ENCODE measurements around the gene STYXL1.
"Not testable (repeated sequence)": the region's sequence is repeated elsewhere in the genome, so short reads cannot be mapped to it uniquely, and the experiment has no call there.

Gene STYXL1

GRCh38 chr7:76065016-76065612 is 17.3 kb upstream of the STYXL1 start:
- no peak for DNase-seq

- DNase-seq: no peak
Observed at GRCh38 chr7:76064208-76064970, 16.6 kb upstream of the STYXL1 start.

GRCh38 chr7:76063525-76063924 is 15.7 kb upstream of the STYXL1 start:
- no peak for DNase-seq

- no peak for DNase-seq
Observed at GRCh38 chr7:76063114-76063513, 15.3 kb upstream of the STYXL1 start.

GRCh38 chr7:76062254-76062653 is 14.5 kb upstream of the STYXL1 start:
- no peak for DNase-seq

GRCh38 chr7:76060842-76061241 is 13.0 kb upstream of the STYXL1 start:
- DNase-seq: no peak

- DNase-seq: not testable (repeated sequence)
Observed at GRCh38 chr7:76058745-76059144, 10.9 kb upstream of the STYXL1 start.

- DNase-seq: no peak
Observed at GRCh38 chr7:76057813-76058145, 10.0 kb upstream of the STYXL1 start.

- DNase-seq: no peak
Observed at GRCh38 chr7:76057103-76057812, 9.5 kb upstream of the STYXL1 start.

GRCh38 chr7:76056241-76056640 is 8.4 kb upstream of the STYXL1 start:
- no peak for DNase-seq

- no peak for DNase-seq
Observed at GRCh38 chr7:76054123-76055120, 6.6 kb upstream of the STYXL1 start.

- DNase-seq: no peak
Observed at GRCh38 chr7:76053461-76053860, 5.7 kb upstream of the STYXL1 start.

- not testable (repeated sequence) for DNase-seq
Observed at GRCh38 chr7:76052681-76053080, 4.9 kb upstream of the STYXL1 start.

GRCh38 chr7:76051840-76052239 is 4.0 kb upstream of the STYXL1 start:
- DNase-seq: no peak

GRCh38 chr7:76050545-76050944 is 2.7 kb upstream of the STYXL1 start:
- no peak for DNase-seq

GRCh38 chr7:76049295-76049694 is 1.5 kb upstream of the STYXL1 start:
- DNase-seq: no peak

- peak; percentile 6 for DNase-seq
Observed at GRCh38 chr7:76048668-76048988, 828 bp upstream of the STYXL1 start.

GRCh38 chr7:76047305-76047810 is 442 bp downstream of the STYXL1 start:
- DNase-seq: peak; percentile 5

GRCh38 chr7:76044375-76044865 is 3.4 kb downstream of the STYXL1 start:
- DNase-seq: no peak

- DNase-seq: no peak
Observed at GRCh38 chr7:76040126-76040525, 7.7 kb downstream of the STYXL1 start.

GRCh38 chr7:76037310-76037709 is 10.5 kb downstream of the STYXL1 start:
- DNase-seq: no peak

GRCh38 chr7:76031964-76032363 is 15.8 kb downstream of the STYXL1 start:
- no peak for DNase-seq

GRCh38 chr7:76029682-76030081 is 18.1 kb downstream of the STYXL1 start:
- DNase-seq: not testable (repeated sequence)

All from T-helper 9 cell (primary cell).